GM12865 (cell line): Measurements from ENCODE around the gene CCL28.

Source experiments
- DNase-seq: peaks from one replicate; pipeline ENCODE4 v3.0.0; 2010; ENCODE audit warnings: low read depth
- H3K4me3 ChIP-seq: 2 replicates; pipeline ENCODE4 v1.5.1; 2011; ENCODE audit warnings: mild to moderate bottlenecking, low read depth, low read length, control low read depth
- CTCF ChIP-seq: IDR thresholded peaks from 2 replicates; pipeline ENCODE4 v1.5.1; 2011; ENCODE audit warnings: low read length, control low read depth, low read depth, inconsistent platforms; ENCODE audit not compliant: insufficient read depth; ENCODE audit errors: missing control alignments

Gene CCL28

DNA sequence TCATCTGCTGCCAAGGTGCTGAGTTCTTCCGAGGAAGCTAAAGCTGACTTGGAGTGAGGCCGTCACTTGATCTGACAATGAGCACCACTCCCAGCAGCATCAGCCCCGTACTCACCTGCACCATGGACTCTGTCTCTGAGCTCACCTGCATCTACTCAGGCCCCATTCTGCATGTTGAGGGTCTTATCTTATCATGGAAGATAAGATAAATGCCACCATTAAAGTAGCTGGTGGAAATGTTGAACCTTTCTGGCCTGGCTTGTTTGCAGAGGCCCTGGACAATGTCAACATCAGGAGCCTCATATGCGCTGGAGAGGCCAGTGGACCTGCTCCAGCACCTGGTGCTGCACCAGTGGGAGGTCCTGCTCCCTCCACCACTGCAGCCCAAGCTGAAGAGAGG, 64.0 kb downstream of the CCL28 start:
- H3K4me3 ChIP-seq, result no peak overlapping the region
- no peak for DNase-seq
- TF ChIP-seq CTCF, result no peak

DNA sequence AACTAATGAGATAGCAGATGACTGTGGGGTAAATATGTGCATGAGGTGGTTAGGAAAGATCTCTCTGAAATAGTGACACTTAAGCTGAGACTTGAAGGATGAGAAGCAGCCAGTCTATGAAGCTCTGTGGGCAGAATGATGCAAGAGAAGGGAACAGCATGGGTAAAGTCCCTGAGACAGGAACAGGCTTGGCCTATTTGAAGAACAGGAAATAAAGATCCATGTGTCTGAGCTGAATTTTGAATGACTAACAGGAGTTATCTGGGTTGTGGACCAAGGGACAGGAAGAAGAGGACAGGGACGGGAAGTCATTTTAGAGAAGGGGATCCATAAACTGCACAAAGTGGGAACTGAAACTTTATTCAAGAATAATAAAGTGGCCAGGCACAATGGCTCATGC, 73.3 kb downstream of the CCL28 start:
- H3K4me3 ChIP-seq, result no peak overlapping the region
- DNase-seq, result no peak
- no peak for TF ChIP-seq CTCF

- peak; percentile 33 for DNase-seq
- TF ChIP-seq CTCF, result no peak
- no peak overlapping the region for H3K4me3 ChIP-seq
Observed at GRCh38 chr5:43336159-43336558, 76.0 kb downstream of the CCL28 start.

GRCh38 chr5:43335681-43336080, 76.5 kb downstream of the CCL28 start:
- DNase-seq, result no peak
- no peak for TF ChIP-seq CTCF
- no peak overlapping the region for H3K4me3 ChIP-seq

- TF ChIP-seq CTCF, result no peak
- H3K4me3 ChIP-seq, result no peak overlapping the region
- no peak for DNase-seq
Observed at GRCh38 chr5:43332401-43332800, 79.8 kb downstream of the CCL28 start.
